HCT116 (cell line): ENCODE data around the gene THRB.

Experiments
- CEBPB ChIP-seq: IDR thresholded peaks from 2 replicates; pipeline ENCODE4 v1.6.1; 2012; ENCODE audit warnings: low read depth
- CTCF ChIP-seq, 3 experiments: fragments of 200-600 bp in 1 of 3; sonication (generic) in 1 of 3; IDR thresholded peaks in 2 of 3; conservative IDR thresholded peaks in 1 of 3; 2 replicates each; pipeline ENCODE4 v1.5.1; 2012 to 2017; ENCODE audit warnings: low read depth in 2 of 3, low read length in 2 of 3, antibody characterized with exemption in 1 of 3, borderline replicate concordance in 1 of 3, control low read depth in 1 of 3, mild to moderate bottlenecking in 1 of 3, mixed read lengths in 1 of 3, mixed run types in 1 of 3, moderate library complexity in 1 of 3; ENCODE audit not compliant: insufficient read depth in 1 of 3
- EZH2 ChIP-seq: fragments of 200-600 bp; sonication (generic); IDR thresholded peaks from 2 replicates; pipeline ENCODE4 v1.6.1; 2017; ENCODE audit warnings: antibody characterized with exemption, mixed run types
- POLR2A ChIP-seq: IDR thresholded peaks from 2 replicates; pipeline ENCODE4 v1.7.0; 2011; ENCODE audit warnings: borderline replicate concordance; ENCODE audit not compliant: insufficient read depth, insufficient read length; ENCODE audit errors: extremely low read depth
- POLR2AphosphoS5 ChIP-seq: IDR thresholded peaks from 2 replicates; pipeline ENCODE4 v1.6.1; 2011; ENCODE audit warnings: mild to moderate bottlenecking, low read depth, low read length, moderate library complexity
- REST ChIP-seq: IDR thresholded peaks from 2 replicates; pipeline ENCODE4 v1.6.1; 2012; ENCODE audit warnings: low read depth
- SRF ChIP-seq: IDR thresholded peaks from 2 replicates; pipeline ENCODE4 v1.6.1; 2012; ENCODE audit warnings: low read depth
- ZNF274 ChIP-seq: fragments of 200-500 bp; sonication (Bioruptor generic); IDR thresholded peaks from 2 replicates; pipeline ENCODE4 v1.6.1; 2014; ENCODE audit warnings: mild to moderate bottlenecking, low read depth, low read length, inconsistent platforms

- TF ChIP-seq EZH2 (no peak), POLR2AphosphoS5 (no peak), CTCF (IDR thresholded peaks at IDR 0.05 in 2 of 3, conservative IDR thresholded peaks at IDR 0.05 in 1 of 3; ENCODE audit: borderline replicate concordance in 1 of 3, insufficient read depth in 1 of 3, low read depth in 2 of 3, low read length in 2 of 3) (no peak), SRF (no peak), CEBPB (no peak), ZNF274 (no peak), POLR2A (no peak), REST (no peak)
These were observed 397.9 kb downstream of the THRB start for GRCh38 chr3:24096695-24097290.
